GM12801 (cell line): ENCODE data around the gene NAA20.

Source experiments
- TF ChIP-seq, protein P1 (sequence below): IDR thresholded peaks from one replicate; pipeline ENCODE4 v1.5.1; 2011; ENCODE audit warnings: control low read depth; ENCODE audit not compliant: insufficient read length; ENCODE audit errors: extremely low read depth

The NAA20 gene

DNA sequence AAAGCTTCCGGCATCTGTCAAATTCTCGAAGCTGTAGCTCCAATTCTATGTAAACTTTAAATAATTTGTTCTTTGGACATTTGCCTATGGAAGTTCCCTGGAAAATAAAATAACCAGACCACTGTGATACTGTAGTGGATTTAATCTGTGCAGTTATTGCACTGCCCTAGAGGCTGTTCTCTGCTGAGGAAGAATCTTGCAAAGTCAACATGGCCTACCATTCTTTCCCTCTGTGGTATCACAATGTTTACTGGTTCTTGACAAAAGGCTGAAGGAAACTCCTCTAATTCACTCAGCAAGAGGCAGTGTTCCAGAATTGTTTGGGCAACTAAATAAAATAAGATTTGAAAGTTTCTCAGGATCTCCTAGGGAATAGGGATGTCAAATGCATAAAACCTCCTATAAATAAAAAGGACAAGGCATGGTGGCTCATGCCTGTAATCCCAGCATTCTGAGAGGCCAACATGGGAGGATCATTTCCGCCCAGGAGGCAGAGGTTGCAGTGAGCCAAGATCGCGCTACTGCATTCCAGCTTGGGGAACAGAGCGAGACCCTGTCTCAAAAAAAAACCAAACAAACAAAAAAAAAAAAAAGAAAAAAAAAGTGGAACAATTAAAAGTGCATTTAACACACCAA, 22.7 kb downstream of the NAA20 start:
- TF ChIP-seq, protein P1, sequence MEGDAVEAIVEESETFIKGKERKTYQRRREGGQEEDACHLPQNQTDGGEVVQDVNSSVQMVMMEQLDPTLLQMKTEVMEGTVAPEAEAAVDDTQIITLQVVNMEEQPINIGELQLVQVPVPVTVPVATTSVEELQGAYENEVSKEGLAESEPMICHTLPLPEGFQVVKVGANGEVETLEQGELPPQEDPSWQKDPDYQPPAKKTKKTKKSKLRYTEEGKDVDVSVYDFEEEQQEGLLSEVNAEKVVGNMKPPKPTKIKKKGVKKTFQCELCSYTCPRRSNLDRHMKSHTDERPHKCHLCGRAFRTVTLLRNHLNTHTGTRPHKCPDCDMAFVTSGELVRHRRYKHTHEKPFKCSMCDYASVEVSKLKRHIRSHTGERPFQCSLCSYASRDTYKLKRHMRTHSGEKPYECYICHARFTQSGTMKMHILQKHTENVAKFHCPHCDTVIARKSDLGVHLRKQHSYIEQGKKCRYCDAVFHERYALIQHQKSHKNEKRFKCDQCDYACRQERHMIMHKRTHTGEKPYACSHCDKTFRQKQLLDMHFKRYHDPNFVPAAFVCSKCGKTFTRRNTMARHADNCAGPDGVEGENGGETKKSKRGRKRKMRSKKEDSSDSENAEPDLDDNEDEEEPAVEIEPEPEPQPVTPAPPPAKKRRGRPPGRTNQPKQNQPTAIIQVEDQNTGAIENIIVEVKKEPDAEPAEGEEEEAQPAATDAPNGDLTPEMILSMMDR, result no peak

DNA sequence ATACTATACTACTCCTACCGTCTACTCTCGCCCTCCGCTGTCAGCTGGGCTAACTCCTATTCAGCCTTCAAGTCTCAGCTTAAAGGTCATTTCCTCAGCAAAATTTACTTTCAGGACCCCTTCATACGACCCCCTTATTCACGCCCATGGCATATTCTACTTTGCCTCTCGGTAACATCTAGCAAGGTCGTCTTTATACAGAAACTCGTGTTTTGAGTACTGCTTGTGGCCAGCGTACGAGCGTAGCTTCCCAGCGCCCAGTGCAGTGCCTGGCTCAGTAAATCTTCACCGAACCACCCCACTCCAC, 34.6 kb downstream of the NAA20 start:
- TF ChIP-seq, protein P1, result no peak

DNA sequence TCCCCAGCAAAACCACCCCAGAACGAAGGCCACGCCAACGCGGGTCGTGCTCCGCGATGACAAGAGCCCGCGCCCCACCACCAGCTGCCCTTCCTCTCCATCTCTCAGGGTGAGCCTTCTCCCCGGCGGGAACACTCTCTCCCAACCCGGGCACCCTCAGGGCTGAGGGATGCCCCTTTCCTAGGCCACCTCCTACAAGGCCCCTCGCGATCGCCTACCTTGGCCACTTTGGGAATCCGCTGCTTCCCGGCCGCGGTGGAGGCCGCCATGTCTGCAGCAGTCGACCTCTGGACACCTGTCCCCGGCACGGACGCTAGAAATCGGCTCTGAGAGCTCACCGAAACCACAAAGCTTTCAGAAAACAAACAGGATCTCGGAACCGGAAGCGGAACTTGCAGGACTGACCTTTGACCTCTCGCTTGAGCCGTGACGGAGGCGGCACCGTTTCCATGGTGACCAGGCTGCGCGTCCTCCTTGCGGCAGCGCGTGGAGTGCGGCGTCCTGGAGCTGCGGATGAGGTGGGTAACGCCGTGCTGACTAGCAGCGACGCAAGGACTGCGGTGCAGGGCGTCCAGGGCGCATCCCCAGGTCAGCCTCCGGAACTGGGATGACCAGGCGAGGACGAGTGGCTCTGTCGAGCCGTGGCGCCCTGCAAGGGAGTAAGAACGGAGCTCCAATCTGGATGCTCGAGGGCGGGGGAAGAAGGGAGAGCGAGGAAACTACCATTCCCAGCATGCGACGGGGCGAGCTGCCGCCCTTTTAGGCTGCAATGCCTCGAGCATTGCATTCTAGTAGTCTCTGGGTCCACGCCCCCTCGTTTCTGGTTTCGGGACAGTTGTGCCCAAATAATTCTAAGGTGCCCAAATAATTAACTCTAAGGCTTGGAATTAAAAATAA, 35.2 kb downstream of the NAA20 start, which contains the start of the genes CFAP61 and CRNKL1:
CFAP61 (plus strand) TSS at position 459 of the 897 bp plus-strand sequence. CDS start 4,122 bp downstream, outside the sequence.
CRNKL1 (minus strand) TSS at position 393 of the 897 bp plus-strand sequence; CDS start at position 269, 124 bp downstream.
- TF ChIP-seq, protein P1, result no peak

DNA sequence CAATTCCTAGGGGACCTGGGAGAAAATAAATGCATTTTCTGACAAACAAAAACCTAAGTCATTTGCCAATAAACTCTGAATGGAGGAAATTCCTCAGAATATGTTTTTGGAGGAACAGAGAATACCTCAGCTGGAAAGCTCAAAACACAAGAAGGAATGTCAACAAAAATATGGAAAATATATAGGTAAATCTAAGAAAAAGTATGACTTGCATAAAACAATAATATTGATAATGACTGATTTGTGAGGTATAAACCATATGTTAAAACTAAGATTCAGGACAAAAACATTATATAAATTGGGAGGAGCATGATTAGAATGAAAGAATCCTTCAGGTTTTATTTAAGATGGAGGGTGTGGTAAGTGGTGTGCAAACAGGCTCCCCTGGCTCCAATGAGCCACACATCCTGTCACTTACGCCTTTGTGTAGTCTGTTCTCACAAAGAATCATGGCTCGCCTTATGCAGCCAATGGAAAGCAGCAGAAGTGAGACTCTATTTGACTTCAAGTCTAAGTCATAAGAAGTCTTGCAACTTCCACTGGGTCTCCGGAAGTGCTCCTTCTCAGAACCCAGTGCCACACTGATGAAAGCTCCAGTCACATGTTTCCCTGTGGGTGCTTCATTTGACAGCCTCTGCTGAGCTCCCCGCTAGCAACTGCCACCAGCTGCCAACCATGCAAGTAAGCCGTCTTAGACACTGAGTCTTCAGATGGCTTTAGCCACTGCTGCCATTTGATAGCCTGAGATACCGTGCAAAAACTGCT, 43.3 kb downstream of the NAA20 start:
- TF ChIP-seq, protein P1, result no peak

DNA sequence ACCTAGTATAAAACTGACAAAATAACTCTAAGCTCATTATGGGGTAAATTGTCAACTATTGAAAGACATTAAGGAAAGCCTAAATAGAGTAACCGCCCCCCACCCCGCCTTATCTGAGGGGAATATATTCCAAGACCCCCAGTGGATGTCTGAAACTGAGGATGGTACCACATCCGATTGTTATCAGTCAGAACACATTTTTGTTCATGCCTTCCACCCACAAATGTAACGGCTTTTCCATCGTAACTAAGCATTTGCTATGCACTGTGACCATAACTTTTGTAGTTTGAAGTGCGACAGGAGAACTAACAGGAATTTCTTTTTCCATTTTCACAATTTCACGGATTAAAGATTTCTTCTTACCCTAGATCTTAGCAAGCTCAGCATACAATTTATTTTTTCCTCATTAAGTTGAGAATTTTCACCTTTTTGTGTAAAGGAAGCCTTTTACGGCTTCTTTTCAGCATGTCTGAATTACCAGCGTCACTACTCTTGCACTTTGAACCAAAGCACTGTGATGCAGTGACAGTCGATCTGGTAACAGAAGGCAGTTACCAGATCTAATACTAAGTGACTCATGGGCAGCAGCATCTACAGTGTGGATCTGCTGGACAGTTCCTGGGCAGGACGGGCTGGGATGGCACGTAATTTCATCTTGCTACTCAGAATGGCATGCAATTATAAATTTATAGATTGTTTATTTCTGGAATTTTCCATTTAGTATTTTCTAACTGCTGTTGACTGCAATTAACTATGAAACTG, 47.0 kb downstream of the NAA20 start:
- TF ChIP-seq, protein P1, result no peak

DNA sequence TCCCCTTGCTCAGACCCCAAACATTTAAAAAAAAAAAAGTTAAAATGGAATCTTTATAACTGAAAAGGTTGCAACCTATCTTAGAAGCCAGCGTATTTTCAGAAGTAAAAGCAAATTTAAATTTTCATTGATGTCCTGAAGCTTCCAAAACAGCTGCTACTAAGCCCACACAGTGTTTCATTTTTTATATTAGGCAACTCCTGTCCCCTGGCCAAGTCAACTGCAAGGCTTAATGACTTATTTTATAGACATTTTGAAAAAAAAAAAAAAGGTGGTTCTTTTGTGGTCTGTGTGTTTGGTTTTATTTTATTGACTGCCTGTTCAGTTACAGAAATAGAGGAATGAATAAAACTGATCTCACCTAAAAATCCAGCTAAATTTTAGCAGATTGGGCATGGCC, 48.2 kb downstream of the NAA20 start:
- TF ChIP-seq, protein P1, result no peak
